Caco-2 (cell line): Measurements from ENCODE around the gene TCF20. TPM values are rescaled to one million over a fixed set of nuclear protein-coding genes. Genes with fewer than 3 reads are reported as not detected.

Experiments
- BruUV-seq: library from RNA; stranded (reverse); fragments of 400-500 nt; replicated peaks from 2 replicates; lab custom pipeline; 2021; lab: Mats Ljungman, UMichigan
- CTCF ChIA-PET: fragments of 300-600 bp; sonication (Branson Sonifier 250); formaldehyde crosslinking; loops from one replicate; lab custom pipeline; 2022; ENCODE audit warnings: antibody characterized with exemption; lab: Charles Lee
- POLR2A ChIA-PET: fragments of 300-600 bp; sonication (Branson Sonifier 250); formaldehyde crosslinking; loops from one replicate; lab custom pipeline; 2022; ENCODE audit warnings: antibody characterized with exemption; lab: Charles Lee
- DNase-seq, 2 experiments: peaks; one replicate each; pipeline versions ENCODE4 v3.0.0 to v3.0.0-alpha.2; 2020 to 2022
- H3K27me3 ChIP-seq: replicated peaks from 2 replicates; pipeline ENCODE4 v1.6.0; 2011; ENCODE audit warnings: low read length; ENCODE audit not compliant: control insufficient read depth, insufficient read depth
- H3K36me3 ChIP-seq: 2 replicates; pipeline ENCODE4 v1.5.1; 2011; ENCODE audit warnings: low read length; ENCODE audit not compliant: control insufficient read depth, insufficient read depth
- H3K4me1 ChIP-seq: fragments of 250-450 bp; sonication (Bioruptor Pico); 2 replicates; pipeline ENCODE4 v1.5.1; 2020; ENCODE audit warnings: mild to moderate bottlenecking
- H3K4me3 ChIP-seq: 2 replicates; pipeline ENCODE4 v1.5.1; 2011; ENCODE audit warnings: low read depth, mild to moderate bottlenecking, control low read depth, low read length
- H3K9me3 ChIP-seq: fragments of 250-450 bp; sonication (Bioruptor Pico); 2 replicates; pipeline ENCODE4 v1.5.1; 2020; ENCODE audit warnings: mild to moderate bottlenecking, moderate library complexity
- H3K27ac Mint-ChIP-seq: one replicate; pipeline ENCODE4 v1.8.0; 2022; ENCODE audit warnings: mixed read lengths; ENCODE audit not compliant: unreplicated experiment
- H3K27me3 Mint-ChIP-seq: one replicate; pipeline ENCODE4 v1.8.0; 2022; ENCODE audit warnings: mixed read lengths; ENCODE audit not compliant: insufficient read depth, unreplicated experiment
- H3K36me3 Mint-ChIP-seq: one replicate; pipeline ENCODE4 v1.8.0; 2022; ENCODE audit warnings: mild to moderate bottlenecking, mixed read lengths; ENCODE audit not compliant: insufficient read depth, unreplicated experiment
- H3K4me1 Mint-ChIP-seq: one replicate; pipeline ENCODE4 v1.8.0; 2022; ENCODE audit warnings: low read depth, mixed read lengths; ENCODE audit not compliant: unreplicated experiment
- H3K4me3 Mint-ChIP-seq: one replicate; pipeline ENCODE4 v1.8.0; 2022; ENCODE audit warnings: mild to moderate bottlenecking, moderate library complexity, mixed read lengths; ENCODE audit not compliant: unreplicated experiment
- H3K9me3 Mint-ChIP-seq: one replicate; pipeline ENCODE4 v1.8.0; 2022; ENCODE audit warnings: mixed read lengths; ENCODE audit not compliant: unreplicated experiment
- CTCF ChIP-seq, 2 experiments: fragments of 200-600 bp in 1 of 2; IDR thresholded peaks; 1 replicate in 1 of 2; 2 replicates in 1 of 2; pipeline versions ENCODE4 v1.5.1 to v1.8.0; 2011 to 2022; ENCODE audit warnings: antibody characterized with exemption in 1 of 2, control low read depth in 1 of 2, inconsistent platforms in 1 of 2, low read depth in 1 of 2, low read length in 1 of 2, mild to moderate bottlenecking in 1 of 2, moderate library complexity in 1 of 2; ENCODE audit not compliant: insufficient read depth in 1 of 2, severe bottlenecking in 1 of 2, unreplicated experiment in 1 of 2
- intact Hi-C: fragments of 100-400 bp; cut with micrococcal nuclease; formaldehyde crosslinking; loops from one replicate; pipeline ENCODE4 v1.10.0; 2022; ENCODE audit not compliant: unreplicated experiment
- total RNA-seq: library from RNA; stranded (reverse); gene quantifications from 2 replicates; pipeline ENCODE4 v1.2.3, GENCODE V29; 2022

The TCF20 gene
- total RNA-seq, 1 experiment from 2014 or later = 82.7 TPM

GRCh38 chr22:42291287-42291686 is 20.8 kb upstream of the TCF20 start:
- no peaks in the 10 kb centered on the region for H3K27me3 Mint-ChIP-seq
- intact Hi-C loops = no loop called here
- no peaks in the 10 kb centered on the region for H3K9me3 ChIP-seq
- no peak overlapping the region for H3K4me3 ChIP-seq
- DNase-seq = no peak
- no TSS peak for BruUV-seq
- POLR2A ChIA-PET = no interaction called here
- CTCF ChIA-PET = no interaction called here
- peaks cover 59% of the 10 kb centered on the region for H3K4me1 ChIP-seq
- H3K27me3 ChIP-seq = no peaks in the 10 kb centered on the region
- H3K9me3 Mint-ChIP-seq = no peaks in the 10 kb centered on the region
- no peak overlapping the region for H3K4me3 Mint-ChIP-seq
- no peak for TF ChIP-seq CTCF (IDR thresholded peaks at IDR 0.05; ENCODE audit: insufficient read depth in 1 of 2, low read depth in 1 of 2, low read length in 1 of 2, severe bottlenecking in 1 of 2, unreplicated experiment in 1 of 2)
- no peaks in the 10 kb centered on the region for H3K36me3 ChIP-seq
- H3K4me1 Mint-ChIP-seq = peaks cover 14% of the 10 kb centered on the region
- peaks cover 5% of the 10 kb centered on the region for H3K36me3 Mint-ChIP-seq
- H3K27ac Mint-ChIP-seq = peak overlapping the region; percentile 76

DNA sequence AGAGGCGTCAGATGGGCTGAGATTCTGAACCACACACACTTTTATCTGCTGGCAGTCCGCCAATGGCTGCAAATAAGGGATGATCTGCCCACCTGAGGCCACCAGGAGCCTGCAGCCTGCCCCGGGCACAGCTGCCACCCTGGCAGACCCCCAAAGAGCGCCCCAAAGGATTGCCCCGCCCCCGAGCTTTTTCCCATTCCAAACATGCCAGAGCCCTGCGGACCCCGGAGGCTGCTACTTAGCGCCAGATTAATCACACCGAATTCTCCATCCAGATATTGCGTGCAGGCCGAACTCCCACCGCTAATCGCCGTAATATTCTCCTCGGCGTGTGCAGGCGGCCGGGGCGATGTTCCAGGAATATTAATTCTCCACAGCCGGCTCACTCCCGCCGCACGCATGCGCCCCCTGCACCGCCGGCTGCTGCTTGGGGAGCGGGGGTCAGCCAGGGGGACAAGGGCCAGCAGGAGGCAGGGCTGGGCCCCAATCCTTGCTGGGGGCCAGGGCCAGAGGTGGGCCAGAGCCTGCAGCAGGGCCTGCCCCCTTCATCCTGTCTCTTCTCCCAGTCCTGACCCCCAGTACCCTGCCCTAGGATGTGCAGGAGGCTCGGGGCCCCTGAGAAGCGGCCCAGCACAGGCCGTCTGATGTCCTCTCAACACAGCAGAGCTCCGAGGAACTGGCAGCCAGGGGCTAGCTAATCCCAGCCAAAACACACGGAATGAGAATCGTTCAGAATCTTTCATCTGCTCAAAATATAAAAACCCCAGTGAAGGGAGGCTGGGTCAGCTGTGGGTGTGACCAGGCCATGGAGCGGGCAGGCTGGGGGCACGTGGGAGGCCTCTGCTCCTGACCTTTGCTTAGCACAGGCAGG is 19.5 kb upstream of the TCF20 start:
- no TSS peak for BruUV-seq
- peaks cover 5% of the 10 kb centered on the region for H3K36me3 Mint-ChIP-seq
- H3K27me3 Mint-ChIP-seq = no peaks in the 10 kb centered on the region
- H3K9me3 ChIP-seq = no peaks in the 10 kb centered on the region
- no peaks in the 10 kb centered on the region for H3K27me3 ChIP-seq
- H3K4me1 ChIP-seq = peaks cover 66% of the 10 kb centered on the region
- H3K9me3 Mint-ChIP-seq = no peaks in the 10 kb centered on the region
- H3K4me1 Mint-ChIP-seq = peaks cover 14% of the 10 kb centered on the region
- no peak for TF ChIP-seq CTCF (IDR thresholded peaks at IDR 0.05; ENCODE audit: insufficient read depth in 1 of 2, low read depth in 1 of 2, low read length in 1 of 2, severe bottlenecking in 1 of 2, unreplicated experiment in 1 of 2)
- H3K4me3 Mint-ChIP-seq = no peak overlapping the region
- H3K27ac Mint-ChIP-seq = peak overlapping the region; percentile 39
- no peaks in the 10 kb centered on the region for H3K36me3 ChIP-seq
- ChIA-PET CTCF (no interaction called here), POLR2A (no interaction called here)
- no peak for DNase-seq
- no peak overlapping the region for H3K4me3 ChIP-seq
- intact Hi-C loops = no loop called here

DNA sequence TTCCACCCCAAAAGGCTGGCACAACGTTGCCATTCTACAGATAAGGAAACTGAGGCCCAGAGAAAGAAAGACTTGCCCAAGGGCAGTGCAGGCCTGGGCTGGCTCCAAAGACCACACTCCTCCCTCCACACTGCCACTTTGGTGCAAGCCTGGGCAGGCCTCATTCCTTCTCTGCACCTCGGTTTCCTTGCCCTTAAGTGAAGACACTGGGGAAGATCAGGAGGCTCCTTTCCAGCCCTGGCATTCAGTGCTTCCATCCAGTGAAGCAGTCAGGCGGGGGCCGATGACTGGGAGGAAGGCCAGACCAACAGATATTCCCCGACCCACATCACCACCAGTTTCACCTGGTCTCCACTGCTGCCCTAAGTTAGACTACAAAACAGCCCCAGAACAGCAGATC is 18.3 kb upstream of the TCF20 start:
- intact Hi-C loops = no loop called here
- no peaks in the 10 kb centered on the region for H3K9me3 Mint-ChIP-seq
- Histone ChIP-seq H3K4me1 (peaks cover 64% of the 10 kb centered on the region), H3K4me3 (no peak overlapping the region), H3K36me3 (no peaks in the 10 kb centered on the region), H3K9me3 (no peaks in the 10 kb centered on the region), H3K27me3 (no peaks in the 10 kb centered on the region)
- no peak for DNase-seq
- no peaks in the 10 kb centered on the region for H3K27me3 Mint-ChIP-seq
- H3K4me1 Mint-ChIP-seq = peaks cover 14% of the 10 kb centered on the region
- no TSS peak for BruUV-seq
- no peak overlapping the region for H3K27ac Mint-ChIP-seq
- POLR2A ChIA-PET = no interaction called here
- CTCF ChIA-PET = no interaction called here
- no peak for TF ChIP-seq CTCF (IDR thresholded peaks at IDR 0.05; ENCODE audit: insufficient read depth in 1 of 2, low read depth in 1 of 2, low read length in 1 of 2, severe bottlenecking in 1 of 2, unreplicated experiment in 1 of 2)
- H3K36me3 Mint-ChIP-seq = peaks cover 5% of the 10 kb centered on the region
- no peak overlapping the region for H3K4me3 Mint-ChIP-seq
